Endodermal cell (in vitro differentiated cells): ENCODE results near the gene ARMC8. TPM values are rescaled to one million over a fixed set of nuclear protein-coding genes. Genes with fewer than 3 reads are reported as not detected.

Experiments
- DNase-seq: peaks from one replicate; pipeline ENCODE4 v3.0.0-alpha.2; 2017
- H3K27ac ChIP-seq: 2 replicates; pipeline ENCODE4 v1.5.1; 2013; ENCODE audit warnings: mild to moderate bottlenecking, low read depth, low read length, moderate library complexity
- H3K27me3 ChIP-seq: 2 replicates; pipeline ENCODE4 v1.6.1; 2013; ENCODE audit warnings: mild to moderate bottlenecking, low read length, moderate library complexity; ENCODE audit not compliant: insufficient read depth, control insufficient read depth, poor library complexity, severe bottlenecking
- H3K36me3 ChIP-seq: 2 replicates; pipeline ENCODE4 v1.7.0; 2013; ENCODE audit warnings: mild to moderate bottlenecking, low read length, moderate library complexity; ENCODE audit not compliant: control insufficient read depth, insufficient read depth
- H3K4me1 ChIP-seq: one replicate; pipeline ENCODE4 v1.7.0; 2013; ENCODE audit warnings: low read length; ENCODE audit not compliant: control insufficient read depth, insufficient read depth
- H3K4me3 ChIP-seq: 2 replicates; pipeline ENCODE4 v1.5.1; 2013; ENCODE audit warnings: mild to moderate bottlenecking, low read length, moderate library complexity
- H3K9ac ChIP-seq: 2 replicates; pipeline ENCODE4 v1.6.1; 2013; ENCODE audit warnings: mild to moderate bottlenecking, low read length, moderate library complexity; ENCODE audit not compliant: poor library complexity, severe bottlenecking; ENCODE audit errors: extremely low read depth
- H3K9me3 ChIP-seq: 2 replicates; pipeline ENCODE4 v1.6.1; 2013; ENCODE audit warnings: mild to moderate bottlenecking, low read length, moderate library complexity; ENCODE audit not compliant: control insufficient read depth
- H3K27ac Mint-ChIP-seq: 2 replicates; pipeline ENCODE4 v1.8.0; 2020; ENCODE audit warnings: mixed read lengths
- H3K27me3 Mint-ChIP-seq: 2 replicates; pipeline ENCODE4 v1.8.0; 2021; ENCODE audit warnings: mild to moderate bottlenecking, mixed read lengths; ENCODE audit not compliant: insufficient read depth
- H3K36me3 Mint-ChIP-seq: 2 replicates; pipeline ENCODE4 v1.8.0; 2020; ENCODE audit warnings: low read depth, mixed read lengths
- H3K4me1 Mint-ChIP-seq: 2 replicates; pipeline ENCODE4 v1.8.0; 2020; ENCODE audit warnings: mixed read lengths
- H3K4me3 Mint-ChIP-seq: 2 replicates; pipeline ENCODE4 v1.8.0; 2020; ENCODE audit warnings: mild to moderate bottlenecking, moderate library complexity, mixed read lengths
- H3K9me3 Mint-ChIP-seq: 2 replicates; pipeline ENCODE4 v1.8.0; 2020; ENCODE audit warnings: mild to moderate bottlenecking, mixed read lengths
- CTCF ChIP-seq: fragments of 200-600 bp; sonication (generic); conservative IDR thresholded peaks from 2 replicates; pipeline ENCODE4 v1.5.0; 2021; ENCODE audit warnings: antibody characterized with exemption, mild to moderate bottlenecking
- WGBS, 2 experiments: methylation state at CpG; one replicate each; pipeline versions ENCODE4 v1.1.5 to v1.1.7; 2013; ENCODE audit warnings: missing lambda C conversion rate in 2 of 2, mixed read lengths in 1 of 2; ENCODE audit not compliant: insufficient coverage in 1 of 2, insufficient read length in 1 of 2; 5-methylcytosine and 5-hydroxymethylcytosine counted together
- total RNA-seq, 2 donors: library from RNA; stranded (reverse); fragmentation: NEBNext Ultra II Directional in 1 of 2; extraction: Animal tissue kit (Norgen Biotek cat#: 25700) in 1 of 2; gene quantifications; 2 replicates in 1 of 2; 3 replicates in 1 of 2; pipeline ENCODE4 v1.2.1, GENCODE V29; 2021

Gene ARMC8
- total RNA-seq, 2 donors from 2014 or later = 58.6 to 60.4 TPM

DNA sequence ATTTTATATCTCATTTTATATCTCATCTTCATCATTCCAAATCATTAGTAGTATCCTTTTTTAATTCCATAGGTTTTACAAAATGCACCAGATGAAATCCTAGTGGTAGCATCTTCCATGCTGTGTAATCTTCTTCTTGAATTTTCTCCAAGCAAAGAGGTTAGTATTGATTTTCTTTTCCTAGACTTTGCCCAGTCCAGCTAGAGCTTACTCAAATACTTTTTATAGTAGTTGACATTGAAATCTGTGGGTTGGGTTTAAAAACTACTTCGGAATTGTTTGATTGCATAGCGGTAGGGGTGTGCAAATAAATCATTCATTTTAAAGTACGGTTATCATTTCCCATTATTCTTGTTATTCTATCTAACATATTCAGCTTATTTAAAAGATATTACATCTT is 80.0 kb downstream of the ARMC8 start:
- no peaks in the 10 kb centered on the region for H3K27me3 ChIP-seq
- H3K27me3 Mint-ChIP-seq = no peaks in the 10 kb centered on the region
- H3K9ac ChIP-seq = no peak overlapping the region
- no peaks in the 10 kb centered on the region for H3K9me3 ChIP-seq
- DNase-seq = no peak
- H3K4me3 Mint-ChIP-seq = no peak overlapping the region
- WGBS, 2 experiments = 97 to 100% methylated on average over 1 to 3 of the region's 3 CpGs
- H3K36me3 Mint-ChIP-seq = peaks cover 30% of the 10 kb centered on the region
- H3K9me3 Mint-ChIP-seq = no peaks in the 10 kb centered on the region
- peaks cover 53% of the 10 kb centered on the region for H3K36me3 ChIP-seq
- H3K4me1 ChIP-seq = no peaks in the 10 kb centered on the region
- H3K27ac Mint-ChIP-seq = no peak overlapping the region
- no peaks in the 10 kb centered on the region for H3K4me1 Mint-ChIP-seq
- H3K27ac ChIP-seq = no peak overlapping the region
- TF ChIP-seq CTCF = no peak
- H3K4me3 ChIP-seq = no peak overlapping the region

DNA sequence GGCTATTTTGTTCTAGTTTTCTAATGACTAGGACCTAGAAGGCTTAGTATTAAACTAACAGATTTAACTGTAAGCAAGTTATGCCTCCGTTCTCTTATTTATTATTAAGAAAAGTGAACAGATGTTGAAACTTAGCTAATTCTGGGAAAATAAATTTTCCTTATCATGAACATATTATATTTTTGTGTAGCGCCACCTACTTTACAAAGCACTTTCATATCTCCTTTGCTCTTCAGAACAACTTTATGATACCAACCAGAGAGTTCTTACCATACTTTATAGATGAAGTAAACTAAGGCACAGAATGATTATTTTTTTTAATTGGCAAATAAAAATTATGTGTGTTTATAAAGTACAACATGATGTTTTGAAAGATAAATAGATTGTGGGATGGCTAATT is 83.1 kb downstream of the ARMC8 start:
- Histone ChIP-seq H3K9me3 (no peaks in the 10 kb centered on the region), H3K9ac (no peak overlapping the region), H3K27ac (no peak overlapping the region), H3K4me1 (no peaks in the 10 kb centered on the region), H3K4me3 (no peak overlapping the region), H3K27me3 (no peaks in the 10 kb centered on the region), H3K36me3 (peaks cover 74% of the 10 kb centered on the region)
- Mint-ChIP-seq H3K27me3 (no peaks in the 10 kb centered on the region), H3K9me3 (no peaks in the 10 kb centered on the region), H3K36me3 (peaks cover 51% of the 10 kb centered on the region), H3K27ac (no peak overlapping the region), H3K4me1 (no peaks in the 10 kb centered on the region), H3K4me3 (no peak overlapping the region)
- no peak for TF ChIP-seq CTCF
- 100% methylated on average over 2 of the region's 2 CpGs; no CpG with 5 or more reads in 1 of the 2 experiments for WGBS, 2 experiments
- DNase-seq = no peak

DNA sequence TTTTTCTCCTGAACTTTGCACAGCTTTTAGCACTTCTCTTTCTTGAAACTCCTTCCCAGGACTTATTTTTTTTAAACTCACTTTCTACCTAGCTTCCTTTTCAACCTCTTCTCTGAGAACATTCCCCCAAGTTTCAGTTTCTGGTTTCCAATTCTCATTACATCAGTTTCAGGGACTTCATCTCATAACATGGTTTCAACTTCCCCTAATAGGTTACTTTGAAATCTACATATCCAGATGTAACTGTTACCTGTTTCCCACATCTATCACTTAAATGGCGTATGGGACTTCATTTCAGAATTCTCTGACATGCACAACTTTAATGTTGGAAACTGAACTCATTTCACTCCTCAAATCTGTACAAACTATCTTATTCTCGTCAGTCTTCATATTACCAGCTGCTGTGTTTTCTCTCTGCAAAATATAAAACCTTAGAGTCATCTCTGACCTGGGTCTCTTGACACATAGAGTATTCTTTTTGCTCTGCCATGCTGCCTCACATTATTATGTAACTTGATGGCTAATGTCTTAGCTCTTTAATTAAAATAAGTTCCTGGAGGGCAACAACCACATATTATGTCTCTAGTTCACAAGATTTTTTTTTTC is 84.2 kb downstream of the ARMC8 start:
- Mint-ChIP-seq H3K9me3 (no peaks in the 10 kb centered on the region), H3K27ac (no peak overlapping the region), H3K4me1 (no peaks in the 10 kb centered on the region), H3K27me3 (no peaks in the 10 kb centered on the region), H3K4me3 (no peak overlapping the region), H3K36me3 (peaks cover 50% of the 10 kb centered on the region)
- Histone ChIP-seq H3K4me1 (no peaks in the 10 kb centered on the region), H3K4me3 (no peak overlapping the region), H3K9me3 (no peaks in the 10 kb centered on the region), H3K36me3 (peaks cover 73% of the 10 kb centered on the region), H3K9ac (no peak overlapping the region), H3K27me3 (no peaks in the 10 kb centered on the region), H3K27ac (no peak overlapping the region)
- no peak for DNase-seq
- no peak for TF ChIP-seq CTCF
- 97% methylated on average over 2 of the region's 2 CpGs for WGBS, 2 experiments
